ENCODE data around the gene TMEM273.

Gene TMEM273

GRCh38 chr10:49227406-49227805 is 39.2 kb upstream of the TMEM273 start:
- no peak overlapping the region for H3K4me3 ChIP-seq (ENCODE audit: low read depth, low read length)
- no peak for TF ChIP-seq CTCF (IDR thresholded peaks at IDR 0.05; ENCODE audit: control insufficient read depth, extremely low read depth, insufficient read depth)
- no peak for DNase-seq (ENCODE audit: low read depth)

GRCh38 chr10:49226594-49226993 is 38.4 kb upstream of the TMEM273 start:
- DNase-seq (ENCODE audit: low read depth), result no peak
- no peak for TF ChIP-seq CTCF (IDR thresholded peaks at IDR 0.05; ENCODE audit: control insufficient read depth, extremely low read depth, insufficient read depth)
- H3K4me3 ChIP-seq (ENCODE audit: low read depth, low read length), result no peak overlapping the region

GRCh38 chr10:49225218-49225876 is 37.2 kb upstream of the TMEM273 start:
- no peak overlapping the region for H3K4me3 ChIP-seq (ENCODE audit: low read depth, low read length)
- no peak for DNase-seq (ENCODE audit: low read depth)
- no peak for TF ChIP-seq CTCF (IDR thresholded peaks at IDR 0.05; ENCODE audit: control insufficient read depth, extremely low read depth, insufficient read depth)

GRCh38 chr10:49223205-49223604 is 35.0 kb upstream of the TMEM273 start:
- no peak for DNase-seq (ENCODE audit: low read depth)
- no peak for TF ChIP-seq CTCF (IDR thresholded peaks at IDR 0.05; ENCODE audit: control insufficient read depth, extremely low read depth, insufficient read depth)
- no peak overlapping the region for H3K4me3 ChIP-seq (ENCODE audit: low read depth, low read length)

GRCh38 chr10:49222170-49222569 is 34.0 kb upstream of the TMEM273 start:
- no peak for TF ChIP-seq CTCF (IDR thresholded peaks at IDR 0.05; ENCODE audit: control insufficient read depth, extremely low read depth, insufficient read depth)
- no peak for DNase-seq (ENCODE audit: low read depth)
- no peak overlapping the region for H3K4me3 ChIP-seq (ENCODE audit: low read depth, low read length)

GRCh38 chr10:49220679-49221078 is 32.5 kb upstream of the TMEM273 start:
- no peak for DNase-seq (ENCODE audit: low read depth)
- no peak for TF ChIP-seq CTCF (IDR thresholded peaks at IDR 0.05; ENCODE audit: control insufficient read depth, extremely low read depth, insufficient read depth)
- H3K4me3 ChIP-seq (ENCODE audit: low read depth, low read length), result no peak overlapping the region

- TF ChIP-seq CTCF (IDR thresholded peaks at IDR 0.05; ENCODE audit: control insufficient read depth, extremely low read depth, insufficient read depth), result no peak
- no peak for DNase-seq (ENCODE audit: low read depth)
- no peak overlapping the region for H3K4me3 ChIP-seq (ENCODE audit: low read depth, low read length)
These were observed 31.8 kb upstream of the TMEM273 start for GRCh38 chr10:49220031-49220430.
